ENCODE results near the gene PIWIL1. TPM values are rescaled to one million over a fixed set of nuclear protein-coding genes. Genes with fewer than 3 reads are reported as not detected.

The PIWIL1 gene
- polyA plus RNA-seq, 1 of the 3 experiments (the other 2 are of a cell fraction) = 0.05 TPM

DNA sequence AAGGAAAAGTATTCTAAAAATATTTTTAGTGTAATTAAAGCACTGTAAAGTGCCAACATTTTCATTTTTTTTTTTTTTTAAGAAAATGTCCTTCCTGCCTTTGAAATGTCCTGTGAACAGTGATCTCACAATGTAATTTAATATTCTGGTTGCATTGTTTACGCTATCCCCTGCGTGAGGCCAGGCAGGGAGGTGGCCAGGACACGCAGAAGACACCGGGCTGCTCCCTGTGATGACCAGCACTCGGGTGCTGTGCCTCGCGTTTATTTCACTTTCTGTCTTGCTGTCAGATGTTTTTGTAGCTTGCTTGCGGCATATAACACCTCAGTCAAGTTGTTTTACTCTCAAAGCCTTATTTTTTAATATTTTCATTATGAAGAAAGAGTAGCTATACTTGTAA, 18.5 kb downstream of the PIWIL1 start:
- H3K27me3 ChIP-seq (ENCODE audit: insufficient read depth) = no peaks in the 10 kb centered on the region
- TF ChIP-seq, protein P1, sequence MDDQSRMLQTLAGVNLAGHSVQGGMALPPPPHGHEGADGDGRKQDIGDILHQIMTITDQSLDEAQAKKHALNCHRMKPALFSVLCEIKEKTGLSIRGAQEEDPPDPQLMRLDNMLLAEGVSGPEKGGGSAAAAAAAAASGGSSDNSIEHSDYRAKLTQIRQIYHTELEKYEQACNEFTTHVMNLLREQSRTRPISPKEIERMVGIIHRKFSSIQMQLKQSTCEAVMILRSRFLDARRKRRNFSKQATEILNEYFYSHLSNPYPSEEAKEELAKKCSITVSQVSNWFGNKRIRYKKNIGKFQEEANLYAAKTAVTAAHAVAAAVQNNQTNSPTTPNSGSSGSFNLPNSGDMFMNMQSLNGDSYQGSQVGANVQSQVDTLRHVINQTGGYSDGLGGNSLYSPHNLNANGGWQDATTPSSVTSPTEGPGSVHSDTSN (IDR thresholded peaks at IDR 0.05) = no peak
- TF ChIP-seq, protein P2, sequence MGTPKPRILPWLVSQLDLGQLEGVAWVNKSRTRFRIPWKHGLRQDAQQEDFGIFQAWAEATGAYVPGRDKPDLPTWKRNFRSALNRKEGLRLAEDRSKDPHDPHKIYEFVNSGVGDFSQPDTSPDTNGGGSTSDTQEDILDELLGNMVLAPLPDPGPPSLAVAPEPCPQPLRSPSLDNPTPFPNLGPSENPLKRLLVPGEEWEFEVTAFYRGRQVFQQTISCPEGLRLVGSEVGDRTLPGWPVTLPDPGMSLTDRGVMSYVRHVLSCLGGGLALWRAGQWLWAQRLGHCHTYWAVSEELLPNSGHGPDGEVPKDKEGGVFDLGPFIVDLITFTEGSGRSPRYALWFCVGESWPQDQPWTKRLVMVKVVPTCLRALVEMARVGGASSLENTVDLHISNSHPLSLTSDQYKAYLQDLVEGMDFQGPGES (IDR thresholded peaks at IDR 0.05; ENCODE audit: low read depth, low read length) = no peak
- no peak for TF ChIP-seq TCF12 (IDR thresholded peaks at IDR 0.05)
- no peak for TF ChIP-seq MEF2A (IDR thresholded peaks at IDR 0.05; ENCODE audit: borderline replicate concordance, low read depth)
- no peaks in the 10 kb centered on the region for H3K36me3 ChIP-seq (replicated peaks in 1 of 2; ENCODE audit: control insufficient read depth in 1 of 2, insufficient read depth in 2 of 2, low read length in 1 of 2)
- H2AFZ ChIP-seq (ENCODE audit: low read depth) = no peak overlapping the region
- no peaks in the 10 kb centered on the region for H3K9me3 ChIP-seq
- H3K79me2 ChIP-seq (ENCODE audit: insufficient read depth) = no peaks in the 10 kb centered on the region
- no peak overlapping the region for H3K27ac ChIP-seq (ENCODE audit: low read depth in 2 of 2, low read length in 1 of 2)
- no peaks in the 10 kb centered on the region for H3K9me2 ChIP-seq
- no peak overlapping the region for H3K4me2 ChIP-seq
- no peak overlapping the region for H3K9ac ChIP-seq
- H3K4me1 ChIP-seq (ENCODE audit: control insufficient read depth in 1 of 2, insufficient read depth in 2 of 2, low read depth in 1 of 2, low read length in 1 of 2) = no peaks in the 10 kb centered on the region; a peak in 1 of 4 replicates
- H3F3A ChIP-seq (replicated peaks; ENCODE audit: insufficient read depth) = no peaks in the 10 kb centered on the region
- H4K20me1 ChIP-seq (ENCODE audit: insufficient read depth) = no peaks in the 10 kb centered on the region
- ChIA-PET POLR2A (no interaction called here), CTCF (interaction anchor here (0.7 to 1.9 kb wide), 3 partner anchors 9 to 314 kb away, joined by 3 to 5 read pairs (median 3); no protein-coding TSS in a partner anchor)
- DNase-seq = no peak
- WGBS (ENCODE audit: low lambda C conversion rate) = 39% methylated on average over 8 of the region's 8 CpGs
- H3K4me3 ChIP-seq (ENCODE audit: low read depth in 2 of 2, low read length in 1 of 2) = no peak overlapping the region

DNA sequence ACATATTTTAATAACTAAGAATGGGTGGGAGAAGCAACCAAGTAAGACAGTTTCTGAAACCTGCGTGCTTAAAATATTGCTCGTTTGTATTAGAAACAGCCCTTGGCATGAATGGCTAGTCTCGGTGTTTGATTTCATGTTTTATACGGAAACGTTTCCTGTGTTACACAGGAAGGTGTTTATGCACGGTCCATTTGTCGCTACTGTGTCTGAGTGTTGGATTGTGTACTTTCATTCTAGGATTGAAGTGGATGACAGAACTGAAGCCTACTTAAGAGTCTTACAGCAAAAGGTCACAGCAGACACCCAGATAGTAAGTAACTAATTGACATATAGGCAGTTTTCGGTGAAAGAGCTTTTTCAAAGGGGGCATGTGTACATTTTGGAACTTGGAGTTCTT, 19.6 kb downstream of the PIWIL1 start:
- Histone ChIP-seq H3K27ac (ENCODE audit: low read depth in 2 of 2, low read length in 1 of 2) (no peak overlapping the region), H3K4me3 (ENCODE audit: low read depth in 2 of 2, low read length in 1 of 2) (no peak overlapping the region), H3F3A (replicated peaks; ENCODE audit: insufficient read depth) (no peaks in the 10 kb centered on the region), H3K79me2 (ENCODE audit: insufficient read depth) (no peaks in the 10 kb centered on the region), H2AFZ (ENCODE audit: low read depth) (no peak overlapping the region), H4K20me1 (ENCODE audit: insufficient read depth) (no peaks in the 10 kb centered on the region), H3K4me2 (no peak overlapping the region), H3K9me3 (no peaks in the 10 kb centered on the region), H3K27me3 (ENCODE audit: insufficient read depth) (no peaks in the 10 kb centered on the region), H3K4me1 (ENCODE audit: control insufficient read depth in 1 of 2, insufficient read depth in 2 of 2, low read depth in 1 of 2, low read length in 1 of 2) (no peaks in the 10 kb centered on the region; a peak in 1 of 4 replicates), H3K36me3 (replicated peaks in 1 of 2; ENCODE audit: control insufficient read depth in 1 of 2, insufficient read depth in 2 of 2, low read length in 1 of 2) (no peaks in the 10 kb centered on the region), H3K9ac (no peak overlapping the region), H3K9me2 (no peaks in the 10 kb centered on the region)
- DNase-seq = no peak
- TF ChIP-seq TCF12 (IDR thresholded peaks at IDR 0.05) (no peak), EZH2phosphoT487 (IDR thresholded peaks at IDR 0.05; ENCODE audit: borderline replicate concordance, low read depth) (no peak)
- 56% methylated on average over 8 of the region's 8 CpGs for WGBS (ENCODE audit: low lambda C conversion rate)
- POLR2A ChIA-PET = no interaction called here
- CTCF ChIA-PET = interaction anchor here (0.9 to 1.2 kb wide), 3 partner anchors 22 to 315 kb away, joined by 3 to 4 read pairs (median 4); no protein-coding TSS in a partner anchor

DNA sequence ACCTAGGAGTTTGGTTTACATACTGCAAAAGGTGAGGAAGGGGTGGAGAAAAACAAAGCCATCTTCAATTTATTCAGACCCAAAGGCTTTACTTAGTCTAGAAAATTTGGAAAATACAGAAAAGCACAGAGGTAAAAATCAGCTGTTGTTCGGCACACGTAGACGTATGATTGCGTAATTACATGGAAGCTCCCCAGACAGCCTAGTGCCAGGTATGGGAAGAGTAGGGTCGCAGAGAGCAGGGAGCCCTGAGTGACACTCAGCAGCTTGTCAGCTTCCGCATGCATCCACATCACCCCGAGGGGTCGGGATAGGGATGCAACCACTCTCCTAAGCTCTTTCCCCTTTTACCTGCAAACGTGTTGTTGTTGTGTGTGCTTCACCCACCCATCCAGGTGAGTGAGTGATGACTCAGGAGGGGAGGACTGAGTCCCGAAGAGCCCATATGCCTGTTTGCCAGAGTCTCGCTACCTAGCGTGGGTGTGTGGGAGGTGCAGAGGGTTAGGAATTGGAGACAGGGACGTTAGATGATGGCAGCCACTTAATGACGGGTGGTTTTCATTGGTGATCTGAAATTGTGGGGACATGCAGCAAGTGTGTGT, 20.1 kb downstream of the PIWIL1 start:
- no peaks in the 10 kb centered on the region for H4K20me1 ChIP-seq (ENCODE audit: insufficient read depth)
- H3K27me3 ChIP-seq (ENCODE audit: insufficient read depth) = no peaks in the 10 kb centered on the region
- no peaks in the 10 kb centered on the region for H3K9me3 ChIP-seq
- no peaks in the 10 kb centered on the region for H3K9me2 ChIP-seq
- no peak overlapping the region for H3K4me3 ChIP-seq (ENCODE audit: low read depth in 2 of 2, low read length in 1 of 2)
- POLR2A ChIA-PET = no interaction called here
- H3K9ac ChIP-seq = no peak overlapping the region
- no peak for DNase-seq
- no peaks in the 10 kb centered on the region for H3K79me2 ChIP-seq (ENCODE audit: insufficient read depth)
- H3F3A ChIP-seq (replicated peaks; ENCODE audit: insufficient read depth) = no peaks in the 10 kb centered on the region
- 48% methylated on average over 14 of the region's 14 CpGs for WGBS (ENCODE audit: low lambda C conversion rate)
- no peak overlapping the region for H3K27ac ChIP-seq (ENCODE audit: low read depth in 2 of 2, low read length in 1 of 2)
- H3K4me1 ChIP-seq (ENCODE audit: control insufficient read depth in 1 of 2, insufficient read depth in 2 of 2, low read depth in 1 of 2, low read length in 1 of 2) = peaks cover 0 to 3% of the 10 kb centered on the region in 2 experiments; a peak in 1 of 4 replicates
- no peaks in the 10 kb centered on the region for H3K36me3 ChIP-seq (replicated peaks in 1 of 2; ENCODE audit: control insufficient read depth in 1 of 2, insufficient read depth in 2 of 2, low read length in 1 of 2)
- CTCF ChIA-PET = interaction anchor here (0.9 to 1.2 kb wide), 3 partner anchors 22 to 316 kb away, joined by 3 to 4 read pairs (median 4); no protein-coding TSS in a partner anchor
- no peak overlapping the region for H2AFZ ChIP-seq (ENCODE audit: low read depth)
- H3K4me2 ChIP-seq = no peak overlapping the region
- TF ChIP-seq NRF1 (IDR thresholded peaks at IDR 0.05; ENCODE audit: low read depth, low read length) (no peak), FOXM1 (IDR thresholded peaks at IDR 0.05; ENCODE audit: low read depth) (no peak), YY1 (IDR thresholded peaks at IDR 0.05; ENCODE audit: low read depth) (no peak), EZH2phosphoT487 (IDR thresholded peaks at IDR 0.05; ENCODE audit: borderline replicate concordance, low read depth) (no peak), GABPA (IDR thresholded peaks at IDR 0.05; ENCODE audit: low read depth) (no peak), TAF1 (IDR thresholded peaks at IDR 0.05; ENCODE audit: borderline replicate concordance, low read depth, low read length) (no peak), RAD21 (IDR thresholded peaks at IDR 0.05; ENCODE audit: low read length) (no peak), ELF1 (IDR thresholded peaks at IDR 0.05) (no peak)
- TF ChIP-seq, protein P2 (IDR thresholded peaks at IDR 0.05; ENCODE audit: low read depth, low read length) = no peak
- TF ChIP-seq, protein P3, sequence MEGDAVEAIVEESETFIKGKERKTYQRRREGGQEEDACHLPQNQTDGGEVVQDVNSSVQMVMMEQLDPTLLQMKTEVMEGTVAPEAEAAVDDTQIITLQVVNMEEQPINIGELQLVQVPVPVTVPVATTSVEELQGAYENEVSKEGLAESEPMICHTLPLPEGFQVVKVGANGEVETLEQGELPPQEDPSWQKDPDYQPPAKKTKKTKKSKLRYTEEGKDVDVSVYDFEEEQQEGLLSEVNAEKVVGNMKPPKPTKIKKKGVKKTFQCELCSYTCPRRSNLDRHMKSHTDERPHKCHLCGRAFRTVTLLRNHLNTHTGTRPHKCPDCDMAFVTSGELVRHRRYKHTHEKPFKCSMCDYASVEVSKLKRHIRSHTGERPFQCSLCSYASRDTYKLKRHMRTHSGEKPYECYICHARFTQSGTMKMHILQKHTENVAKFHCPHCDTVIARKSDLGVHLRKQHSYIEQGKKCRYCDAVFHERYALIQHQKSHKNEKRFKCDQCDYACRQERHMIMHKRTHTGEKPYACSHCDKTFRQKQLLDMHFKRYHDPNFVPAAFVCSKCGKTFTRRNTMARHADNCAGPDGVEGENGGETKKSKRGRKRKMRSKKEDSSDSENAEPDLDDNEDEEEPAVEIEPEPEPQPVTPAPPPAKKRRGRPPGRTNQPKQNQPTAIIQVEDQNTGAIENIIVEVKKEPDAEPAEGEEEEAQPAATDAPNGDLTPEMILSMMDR (IDR thresholded peaks at IDR 0.05) = no peak
- TF ChIP-seq, protein P4, sequence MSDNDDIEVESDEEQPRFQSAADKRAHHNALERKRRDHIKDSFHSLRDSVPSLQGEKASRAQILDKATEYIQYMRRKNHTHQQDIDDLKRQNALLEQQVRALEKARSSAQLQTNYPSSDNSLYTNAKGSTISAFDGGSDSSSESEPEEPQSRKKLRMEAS (IDR thresholded peaks at IDR 0.05; ENCODE audit: low read depth) = no peak
